ENCODE results near the gene LUC7L3.

DNA sequence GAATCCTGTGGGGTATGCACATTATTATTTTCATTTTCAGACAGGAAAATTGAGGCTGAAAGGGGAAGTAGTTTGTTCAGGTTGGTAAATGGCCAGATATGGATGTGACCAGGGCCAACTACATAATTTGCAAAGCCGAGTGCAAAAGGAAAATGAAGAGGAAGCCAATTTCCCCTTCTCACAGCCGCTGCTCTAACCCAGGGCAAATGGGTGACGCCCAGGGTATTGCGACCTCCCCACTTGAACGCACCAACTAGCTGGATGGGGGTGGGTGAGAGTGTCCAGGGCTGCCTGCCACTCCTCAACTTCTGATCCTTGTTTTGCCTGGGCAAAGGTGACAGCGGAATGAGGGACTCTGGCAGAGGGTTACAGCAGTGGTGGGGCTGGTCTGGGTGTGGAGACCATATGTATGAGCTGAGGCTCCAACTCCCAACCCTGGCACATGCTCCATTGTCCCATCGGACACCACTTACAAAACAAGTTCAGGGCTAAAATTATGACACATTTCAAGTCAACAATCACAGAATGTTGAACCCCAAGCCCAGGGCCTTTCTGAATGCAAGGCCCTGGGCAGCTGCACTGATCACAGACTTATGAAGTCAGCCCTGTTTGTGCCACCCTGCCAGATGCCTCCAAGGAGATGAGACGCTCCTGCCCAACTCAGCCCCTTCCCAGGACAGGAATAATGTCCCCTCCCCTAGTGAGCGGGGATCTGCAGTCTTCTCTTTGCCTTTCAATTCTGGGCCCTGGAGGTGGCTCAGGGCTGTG, 46.2 kb downstream of the LUC7L3 start:
- TF ChIP-seq EZH2 (IDR thresholded peaks at IDR 0.05; ENCODE audit: borderline replicate concordance, low read depth, low read length, severe bottlenecking), result no peak
- TF ChIP-seq, protein P1, sequence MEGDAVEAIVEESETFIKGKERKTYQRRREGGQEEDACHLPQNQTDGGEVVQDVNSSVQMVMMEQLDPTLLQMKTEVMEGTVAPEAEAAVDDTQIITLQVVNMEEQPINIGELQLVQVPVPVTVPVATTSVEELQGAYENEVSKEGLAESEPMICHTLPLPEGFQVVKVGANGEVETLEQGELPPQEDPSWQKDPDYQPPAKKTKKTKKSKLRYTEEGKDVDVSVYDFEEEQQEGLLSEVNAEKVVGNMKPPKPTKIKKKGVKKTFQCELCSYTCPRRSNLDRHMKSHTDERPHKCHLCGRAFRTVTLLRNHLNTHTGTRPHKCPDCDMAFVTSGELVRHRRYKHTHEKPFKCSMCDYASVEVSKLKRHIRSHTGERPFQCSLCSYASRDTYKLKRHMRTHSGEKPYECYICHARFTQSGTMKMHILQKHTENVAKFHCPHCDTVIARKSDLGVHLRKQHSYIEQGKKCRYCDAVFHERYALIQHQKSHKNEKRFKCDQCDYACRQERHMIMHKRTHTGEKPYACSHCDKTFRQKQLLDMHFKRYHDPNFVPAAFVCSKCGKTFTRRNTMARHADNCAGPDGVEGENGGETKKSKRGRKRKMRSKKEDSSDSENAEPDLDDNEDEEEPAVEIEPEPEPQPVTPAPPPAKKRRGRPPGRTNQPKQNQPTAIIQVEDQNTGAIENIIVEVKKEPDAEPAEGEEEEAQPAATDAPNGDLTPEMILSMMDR (IDR thresholded peaks at IDR 0.05; ENCODE audit: extremely low read depth in 1 of 2, insufficient read depth in 1 of 2, low read depth in 1 of 2, low read length in 2 of 2), result no peak
- no peak for TF ChIP-seq POLR2A (IDR thresholded peaks at IDR 0.05; ENCODE audit: low read depth, low read length)
- no peak for TF ChIP-seq JUN (IDR thresholded peaks at IDR 0.05; ENCODE audit: borderline replicate concordance, insufficient read depth, insufficient read length, low read depth)
- no peak for TF ChIP-seq POLR2AphosphoS5 (IDR thresholded peaks at IDR 0.05; ENCODE audit: insufficient read depth, low read depth, low read length)
